Endothelial cell (in vitro differentiated cells): ENCODE measurements around the gene TMEM132C. TPM values are rescaled to one million over a fixed set of nuclear protein-coding genes. Genes with fewer than 3 reads are reported as not detected.

ENCODE experiments used
- DNase-seq: peaks from one replicate; pipeline ENCODE4 v3.0.0; 2021; ENCODE audit warnings: low spot score
- H3K27ac Mint-ChIP-seq: one replicate; pipeline ENCODE4 v1.8.0; 2021; ENCODE audit warnings: mixed read lengths, inconsistent platforms; ENCODE audit not compliant: unreplicated experiment
- H3K27me3 Mint-ChIP-seq: one replicate; pipeline ENCODE4 v1.8.0; 2021; ENCODE audit warnings: mild to moderate bottlenecking, moderate library complexity, mixed read lengths, inconsistent platforms; ENCODE audit not compliant: unreplicated experiment
- H3K36me3 Mint-ChIP-seq: one replicate; pipeline ENCODE4 v1.8.0; 2021; ENCODE audit warnings: mild to moderate bottlenecking, low read depth, mixed read lengths, inconsistent platforms; ENCODE audit not compliant: unreplicated experiment
- H3K4me1 Mint-ChIP-seq: one replicate; pipeline ENCODE4 v1.8.0; 2021; ENCODE audit warnings: mild to moderate bottlenecking, mixed read lengths, inconsistent platforms; ENCODE audit not compliant: unreplicated experiment
- H3K4me3 Mint-ChIP-seq: one replicate; pipeline ENCODE4 v1.8.0; 2021; ENCODE audit warnings: mild to moderate bottlenecking, mixed read lengths, inconsistent platforms; ENCODE audit not compliant: unreplicated experiment
- H3K9me3 Mint-ChIP-seq: one replicate; pipeline ENCODE4 v1.8.0; 2021; ENCODE audit warnings: mixed read lengths, inconsistent platforms; ENCODE audit not compliant: unreplicated experiment
- CTCF ChIP-seq: fragments of 200-600 bp; sonication (generic); IDR thresholded peaks from one replicate; pipeline ENCODE4 v1.5.0; 2021; ENCODE audit warnings: antibody characterized with exemption; ENCODE audit not compliant: unreplicated experiment
- total RNA-seq: library from RNA; stranded (reverse); fragmentation: NEBNext Ultra II Directional; extraction: Animal tissue kit (Norgen Biotek cat#: 25700); gene quantifications from one replicate; pipeline ENCODE4 v1.2.1, GENCODE V29; 2021; ENCODE audit not compliant: unreplicated experiment

The TMEM132C gene
- total RNA-seq, 1 donor from 2014 or later, result not detected

GRCh38 chr12:128702371-128702770 lies 435.4 kb downstream of the TMEM132C start:
- no peak for TF ChIP-seq CTCF
- Mint-ChIP-seq H3K36me3 (peaks cover 7% of the 10 kb centered on the region), H3K4me3 (no peak overlapping the region), H3K27ac (no peak overlapping the region), H3K27me3 (peaks cover 5% of the 10 kb centered on the region), H3K4me1 (no peaks in the 10 kb centered on the region), H3K9me3 (peaks cover 66% of the 10 kb centered on the region)
- DNase-seq, result no peak

GRCh38 chr12:128705140-128705539 lies 438.2 kb downstream of the TMEM132C start:
- no peaks in the 10 kb centered on the region for H3K4me1 Mint-ChIP-seq
- H3K27me3 Mint-ChIP-seq, result peaks cover 3% of the 10 kb centered on the region
- peaks cover 13% of the 10 kb centered on the region for H3K36me3 Mint-ChIP-seq
- H3K27ac Mint-ChIP-seq, result no peak overlapping the region
- no peak for DNase-seq
- peaks cover 52% of the 10 kb centered on the region for H3K9me3 Mint-ChIP-seq
- no peak overlapping the region for H3K4me3 Mint-ChIP-seq
- no peak for TF ChIP-seq CTCF

GRCh38 chr12:128707488-128707887 lies 440.5 kb downstream of the TMEM132C start:
- Mint-ChIP-seq H3K9me3 (peaks cover 45% of the 10 kb centered on the region), H3K36me3 (peaks cover 17% of the 10 kb centered on the region), H3K4me3 (no peak overlapping the region), H3K27ac (no peak overlapping the region), H3K4me1 (no peaks in the 10 kb centered on the region), H3K27me3 (peaks cover 3% of the 10 kb centered on the region)
- no peak for TF ChIP-seq CTCF
- DNase-seq, result no peak

- H3K27ac Mint-ChIP-seq, result no peak overlapping the region
- H3K4me3 Mint-ChIP-seq, result no peak overlapping the region
- no peak for DNase-seq
- TF ChIP-seq CTCF, result no peak
- H3K4me1 Mint-ChIP-seq, result no peaks in the 10 kb centered on the region
- H3K9me3 Mint-ChIP-seq, result peaks cover 47% of the 10 kb centered on the region
- peaks cover 17% of the 10 kb centered on the region for H3K36me3 Mint-ChIP-seq
- peaks cover 7% of the 10 kb centered on the region for H3K27me3 Mint-ChIP-seq
Measured at GRCh38 chr12:128708789-128709188, 441.8 kb downstream of the TMEM132C start.

- Mint-ChIP-seq H3K36me3 (peaks cover 18% of the 10 kb centered on the region), H3K27me3 (peaks cover 7% of the 10 kb centered on the region), H3K4me3 (no peak overlapping the region), H3K4me1 (no peaks in the 10 kb centered on the region), H3K27ac (no peak overlapping the region), H3K9me3 (peaks cover 47% of the 10 kb centered on the region)
- no peak for DNase-seq
- no peak for TF ChIP-seq CTCF
Measured at GRCh38 chr12:128709660-128710059, 442.7 kb downstream of the TMEM132C start.
